Measurements from ENCODE around the gene KIFAP3.

GRCh38 chr1:170075186-170075585, 691 bp upstream of the KIFAP3 start:
- no peak for TF ChIP-seq ZBTB7A (IDR thresholded peaks at IDR 0.05; ENCODE audit: low read depth)
- no peak for TF ChIP-seq EP300 (IDR thresholded peaks at IDR 0.05; ENCODE audit: borderline replicate concordance)
- TF ChIP-seq RAD21 (IDR thresholded peaks at IDR 0.05; ENCODE audit: low read depth) = no peak
- no peak for TF ChIP-seq MAX (IDR thresholded peaks at IDR 0.05)
- TF ChIP-seq TAF1 (IDR thresholded peaks at IDR 0.05; ENCODE audit: low read depth) = no peak
- TF ChIP-seq YY1 (IDR thresholded peaks at IDR 0.05; ENCODE audit: low read depth) = no peak
- no peak for TF ChIP-seq CEBPB (IDR thresholded peaks at IDR 0.05)
- no peak for TF ChIP-seq EGR1 (IDR thresholded peaks at IDR 0.05)
- no peak for TF ChIP-seq NFIC (IDR thresholded peaks at IDR 0.05)

All from Ishikawa (cell line).